Activated CD8-positive, alpha-beta T cell treated with anti-CD3 and anti-CD28 coated beads for 36 hours (primary cell): ENCODE data around the gene ARPC1A. TPM values are rescaled to one million over a fixed set of nuclear protein-coding genes. Genes with fewer than 3 reads are reported as not detected.
"Not testable (repeated sequence)": the region's sequence is repeated elsewhere in the genome, so short reads cannot be mapped to it uniquely, and the experiment has no call there.

Experiments used
- ATAC-seq: fragments of 200-7000 bp; cut with Tn5 transposase; one replicate; pipeline ENCODE4 v1.10.0; 2021; ENCODE audit warnings: mild to moderate bottlenecking, moderate library complexity
- CTCF ChIA-PET: fragments of 350-600 bp; sonication (Branson Sonifier 250); formaldehyde crosslinking; loops from one replicate; lab custom pipeline; 2021; ENCODE audit warnings: antibody characterized with exemption; lab: Charles Lee
- POLR2A ChIA-PET: fragments of 350-600 bp; sonication (Branson Sonifier 250); formaldehyde crosslinking; loops from one replicate; lab custom pipeline; 2021; ENCODE audit warnings: antibody characterized with exemption; lab: Charles Lee
- DNase-seq: peaks from one replicate; pipeline ENCODE4 v3.0.0-alpha.2; 2020
- H3K27ac Mint-ChIP-seq: one replicate; pipeline ENCODE4 v1.8.0; 2021; ENCODE audit warnings: mild to moderate bottlenecking, mixed read lengths
- H3K27me3 Mint-ChIP-seq: one replicate; pipeline ENCODE4 v1.8.0; 2021; ENCODE audit warnings: mixed read lengths
- H3K36me3 Mint-ChIP-seq: one replicate; pipeline ENCODE4 v1.8.0; 2021; ENCODE audit warnings: low read depth, mixed read lengths
- H3K4me1 Mint-ChIP-seq: one replicate; pipeline ENCODE4 v1.8.0; 2021; ENCODE audit warnings: low read depth, mixed read lengths
- H3K4me3 Mint-ChIP-seq: one replicate; pipeline ENCODE4 v1.8.0; 2021; ENCODE audit warnings: mild to moderate bottlenecking, moderate library complexity, mixed read lengths
- H3K9me3 Mint-ChIP-seq: one replicate; pipeline ENCODE4 v1.8.0; 2021; ENCODE audit warnings: mixed read lengths
- CTCF ChIP-seq: fragments of 200-600 bp; IDR thresholded peaks from one replicate; pipeline ENCODE4 v1.8.0; 2022; ENCODE audit warnings: antibody characterized with exemption, mild to moderate bottlenecking
- intact Hi-C: fragments of 100-400 bp; cut with micrococcal nuclease; formaldehyde crosslinking; loops from one replicate; pipeline ENCODE4 v1.10.0; 2022
- total RNA-seq, 2 experiments: library from RNA; stranded (reverse); gene quantifications; one replicate each; pipeline ENCODE4 v1.2.3, GENCODE V29; 2021

The ARPC1A gene
- total RNA-seq, 2 experiments from 2014 or later = 45.4 to 45.8 TPM

DNA sequence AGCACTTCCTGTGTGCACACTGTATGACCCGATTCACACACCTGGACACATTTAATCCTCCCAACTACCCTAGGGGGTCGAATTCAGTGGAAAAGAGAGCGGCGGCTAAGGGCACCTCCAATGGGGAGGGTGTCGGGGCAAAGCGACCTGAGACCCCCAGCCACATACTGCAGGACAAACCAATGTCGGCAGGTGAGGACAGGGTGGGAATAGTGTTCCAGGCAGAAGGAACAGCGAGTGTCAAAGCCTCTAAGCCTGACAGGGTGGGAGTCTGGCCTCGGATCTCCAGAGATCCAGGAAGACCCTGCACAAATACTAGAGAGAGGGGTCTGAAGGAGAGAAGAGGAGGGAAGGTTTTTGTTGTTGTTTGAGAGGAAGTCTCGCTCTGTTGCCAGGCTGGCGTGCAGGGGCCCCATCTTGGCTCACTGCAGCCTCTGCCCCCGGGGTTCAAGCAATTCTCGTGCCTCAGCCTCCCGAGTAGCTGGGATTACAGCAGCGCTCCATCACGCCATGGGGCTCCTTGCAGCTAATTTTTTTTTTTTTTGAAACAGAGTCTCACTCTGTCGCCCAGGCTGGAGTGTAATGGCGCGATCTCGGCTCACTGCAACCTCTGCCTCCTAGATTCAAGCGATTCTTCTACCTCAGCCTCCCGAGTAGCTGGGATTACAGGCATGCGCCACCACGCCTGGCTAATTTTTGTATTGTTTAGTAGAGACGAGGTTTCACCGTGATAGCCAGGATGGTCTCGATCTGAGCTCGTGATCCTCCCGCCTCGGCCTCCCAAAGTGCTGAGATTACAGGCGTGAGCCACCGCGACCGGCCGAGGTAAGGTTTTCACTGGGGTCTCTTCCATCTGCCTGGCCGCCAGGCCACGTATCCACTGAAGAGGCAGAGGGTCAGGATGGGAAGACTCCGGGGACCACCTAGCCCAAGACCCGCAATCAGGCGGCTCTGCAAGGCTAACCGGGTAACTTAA, 47.7 kb downstream of the ARPC1A start:
- intact Hi-C loops = no loop called here
- ATAC-seq (no peak), DNase-seq (no peak)
- no peak for TF ChIP-seq CTCF
- peaks cover 31% of the 10 kb centered on the region for H3K4me1 Mint-ChIP-seq
- ChIA-PET POLR2A (interaction anchor here (0.7 to 4.7 kb wide), 4 partner anchors 7 to 65 kb away, joined by 3 to 30 read pairs (median 4); partner anchors contain the start of genes BUD31, CPSF4, PDAP1 and PTCD1), CTCF (interaction anchor here (0.8 to 2.1 kb wide), 2 partner anchors 12 to 14 kb away, joined by 3 to 5 read pairs; no protein-coding TSS in a partner anchor)
- H3K27me3 Mint-ChIP-seq = no peaks in the 10 kb centered on the region
- peak overlapping the region; percentile 77 for H3K4me3 Mint-ChIP-seq
- no peaks in the 10 kb centered on the region for H3K9me3 Mint-ChIP-seq
- H3K27ac Mint-ChIP-seq = peak overlapping the region; percentile 75
- H3K36me3 Mint-ChIP-seq = peaks cover 19% of the 10 kb centered on the region

- H3K36me3 Mint-ChIP-seq = peaks cover 23% of the 10 kb centered on the region
- H3K4me3 Mint-ChIP-seq = peak within 1 kb of the TSS; percentile 77
- POLR2A ChIA-PET = interaction anchor here (0.7 to 4.8 kb wide), 6 partner anchors 13 to 250 kb away, joined by 3 to 30 read pairs (median 6); partner anchors contain the start of genes ARPC1A, BUD31 and PDAP1
- CTCF ChIA-PET = no interaction called here
- ATAC-seq = peak; percentile 67
- peaks cover 37% of the 10 kb centered on the region for H3K4me1 Mint-ChIP-seq
- no peaks in the 10 kb centered on the region for H3K27me3 Mint-ChIP-seq
- intact Hi-C loops = no loop called here
- DNase-seq = peak; percentile 92
- H3K9me3 Mint-ChIP-seq = no peaks in the 10 kb centered on the region
- H3K27ac Mint-ChIP-seq = peak within 1 kb of the TSS; percentile 83
- no peak for TF ChIP-seq CTCF
Observed at GRCh38 chr7:99374111-99375064, 48.7 kb downstream of the ARPC1A start, which contains the start of gene ARPC1B. TSS of gene ARPC1B (plus strand) at chr7:99374730. CDS start at chr7:99385715, 10,985 bp downstream.

DNA sequence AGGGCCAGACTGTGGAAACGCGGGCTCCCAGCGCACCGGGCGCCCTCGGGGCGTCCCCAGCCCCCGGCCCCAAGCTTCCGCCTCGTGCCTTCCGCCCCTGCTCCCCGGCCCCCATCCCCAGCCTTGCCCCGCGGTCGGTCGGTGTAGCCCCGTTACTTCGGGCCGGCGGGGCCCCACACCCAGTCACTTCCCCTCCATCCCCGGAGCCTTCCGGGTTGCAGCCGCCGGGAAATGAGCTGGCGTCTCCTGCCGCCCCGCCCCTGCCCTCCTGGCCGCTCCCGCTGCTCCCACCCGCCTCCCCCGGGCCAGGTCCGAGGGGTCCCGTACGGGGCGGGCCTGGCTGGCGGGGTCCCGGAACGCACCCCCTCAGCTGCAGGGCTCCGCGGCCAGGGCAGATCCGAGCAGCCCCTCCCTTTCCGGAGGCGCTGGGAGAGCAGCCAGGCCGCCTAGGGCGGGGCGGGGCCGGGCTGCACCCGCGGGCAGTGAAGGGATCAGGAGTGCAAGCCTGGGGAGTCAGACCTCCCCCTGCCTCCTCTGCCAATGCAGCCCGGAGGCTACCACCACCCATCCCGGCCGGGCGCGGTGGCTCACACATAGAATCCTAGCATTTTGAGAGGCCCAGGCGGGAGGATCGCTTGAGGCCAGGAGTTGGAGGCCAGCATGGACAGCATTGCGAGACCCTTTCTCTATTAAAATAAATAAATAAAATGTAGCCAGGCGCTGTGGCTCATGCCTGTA, 49.5 kb downstream of the ARPC1A start:
- peaks cover 39% of the 10 kb centered on the region for H3K4me1 Mint-ChIP-seq
- ATAC-seq = peak; percentile 56
- H3K4me3 Mint-ChIP-seq = peak overlapping the region; percentile 77
- peak overlapping the region; percentile 83 for H3K27ac Mint-ChIP-seq
- intact Hi-C loops = no loop called here
- DNase-seq = peak; percentile 73
- H3K27me3 Mint-ChIP-seq = no peaks in the 10 kb centered on the region
- CTCF ChIA-PET = no interaction called here
- H3K9me3 Mint-ChIP-seq = no peaks in the 10 kb centered on the region
- POLR2A ChIA-PET = interaction anchor here (0.6 to 4.8 kb wide), 8 partner anchors 12 to 250 kb away, joined by 3 to 30 read pairs (median 5); partner anchors contain the start of genes ARPC1A, BUD31 and PDAP1
- TF ChIP-seq CTCF = no peak
- H3K36me3 Mint-ChIP-seq = peaks cover 28% of the 10 kb centered on the region

- H3K4me3 Mint-ChIP-seq = peak overlapping the region; percentile 75
- H3K4me1 Mint-ChIP-seq = peaks cover 50% of the 10 kb centered on the region
- no peaks in the 10 kb centered on the region for H3K27me3 Mint-ChIP-seq
- no peak for TF ChIP-seq CTCF
- intact Hi-C loops = no loop called here
- peak overlapping the region; percentile 93 for H3K27ac Mint-ChIP-seq
- ATAC-seq = peak; percentile 8
- ChIA-PET CTCF (interaction anchor here (1.2 to 1.8 kb wide), 2 partner anchors 14 kb away, joined by 4 to 5 read pairs; no protein-coding TSS in a partner anchor), POLR2A (interaction anchor here (0.6 to 2.8 kb wide), 5 partner anchors 9 to 121 kb away, joined by 3 to 15 read pairs (median 6); partner anchors contain the start of genes BUD31, PDAP1 and ZNF394)
- peaks cover 52% of the 10 kb centered on the region for H3K36me3 Mint-ChIP-seq
- peak; percentile 68 for DNase-seq
- no peaks in the 10 kb centered on the region for H3K9me3 Mint-ChIP-seq
Observed at GRCh38 chr7:99379043-99379577, 53.4 kb downstream of the ARPC1A start.

DNA sequence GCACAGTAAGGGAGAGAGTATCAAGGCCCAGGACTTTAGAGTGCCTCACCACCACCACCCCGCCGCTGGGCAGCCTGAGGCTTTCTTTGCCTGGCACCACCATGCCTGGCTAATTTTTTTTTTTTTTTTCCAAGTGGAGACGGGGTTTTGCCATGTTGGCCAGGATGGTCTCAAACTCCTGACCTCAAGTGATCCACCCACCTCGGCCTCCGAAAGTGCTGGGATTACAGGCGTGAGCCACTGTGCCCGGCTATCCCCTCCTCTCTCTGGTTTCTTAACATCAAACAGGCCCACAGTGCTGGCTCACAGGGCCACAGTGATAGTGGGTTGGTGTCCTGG, 54.0 kb downstream of the ARPC1A start:
- peak overlapping the region; percentile 75 for H3K4me3 Mint-ChIP-seq
- intact Hi-C loops, ATAC-seq, H3K27me3 Mint-ChIP-seq, H3K9me3 Mint-ChIP-seq: not testable (repeated sequence)
- peak; percentile 37 for DNase-seq
- POLR2A ChIA-PET = interaction anchor here (0.6 to 2.8 kb wide), 6 partner anchors 9 to 120 kb away, joined by 3 to 15 read pairs (median 6); partner anchors contain the start of genes BUD31, PDAP1 and ZNF394
- peak overlapping the region; percentile 93 for H3K27ac Mint-ChIP-seq
- CTCF ChIA-PET = interaction anchor here (1.2 to 1.8 kb wide), 2 partner anchors 14 kb away, joined by 4 to 5 read pairs; no protein-coding TSS in a partner anchor
- H3K36me3 Mint-ChIP-seq = peaks cover 55% of the 10 kb centered on the region
- peaks cover 55% of the 10 kb centered on the region for H3K4me1 Mint-ChIP-seq
